Measurements from ENCODE around the gene TWNK.

- peak; percentile 80 to 92 (median 89) for TF ChIP-seq CTCF (IDR thresholded peaks at IDR 0.05)
- no peak for TF ChIP-seq POLR2A (IDR thresholded peaks at IDR 0.05)
- TF ChIP-seq POLR2AphosphoS5 (IDR thresholded peaks at IDR 0.05), result no peak
These were observed 10.2 kb downstream of the TWNK start for GRCh38 chr10:100997360-100998182.
